SK-N-MC (cell line): ENCODE measurements around the gene LRRC61.
A peak's percentile ranks its signal among the peaks of the same experiment; 100 is the strongest.

Experiments
- EZH2 ChIP-seq: fragments of 200-600 bp; sonication (generic); IDR thresholded peaks from one replicate; pipeline ENCODE4 v1.6.1; 2017; ENCODE audit warnings: antibody characterized with exemption
- FOXP2 ChIP-seq: optimal IDR thresholded peaks from 2 replicates; pipeline ENCODE3; 2011; ENCODE audit warnings: mild to moderate bottlenecking, moderate library complexity; ENCODE audit not compliant: insufficient read depth; ENCODE audit errors: extremely low read length, control extremely low read depth
- POLR2AphosphoS5 ChIP-seq: IDR thresholded peaks from 2 replicates; pipeline ENCODE4 v1.6.1; 2012; ENCODE audit warnings: mild to moderate bottlenecking, low read depth, low read length, borderline replicate concordance

GRCh38 chr7:150368096-150368883 is 45.1 kb downstream of the LRRC61 start, which contains the start of gene REPIN1:
- TF ChIP-seq EZH2 (no peak), POLR2AphosphoS5 (peak; percentile 59; the same call in 1 of the 2 replicates), FOXP2 (no peak)
